Measurements from ENCODE around the gene CHCHD10. TPM values are rescaled to one million over a fixed set of nuclear protein-coding genes. Genes with fewer than 3 reads are reported as not detected.
A peak's percentile ranks its signal among the peaks of the same experiment; 100 is the strongest.

CHCHD10 gene
- total and polyA plus RNA-seq, 2 of the 8 experiments (the other 6 are each of a cell fraction or from before 2014, with no cell fraction given) = 58.3 to 94.5 TPM

GRCh38 chr22:23754220-23754919 is 13.4 kb downstream of the CHCHD10 start, which contains the start of gene VPREB3:
Gene VPREB3 (minus strand): TSS chr22:23754425. CDS start chr22:23754363, 62 bp downstream.
- Histone ChIP-seq H3K4ac (replicated peaks; ENCODE audit: insufficient read length, low read depth, low read length) (no peak within 1 kb of the TSS), H2AFZ (ENCODE audit: low read length) (no peak within 1 kb of the TSS), H3K56ac (replicated peaks; ENCODE audit: insufficient read length, low read depth, low read length) (no peak within 1 kb of the TSS), H3K4me2 (ENCODE audit: insufficient read depth in 1 of 2, low read depth in 2 of 2, low read length in 2 of 2) (no peak within 1 kb of the TSS), H2BK12ac (ENCODE audit: low read depth, low read length) (no peak within 1 kb of the TSS), H3K23me2 (ENCODE audit: low read depth, low read length) (peaks cover 13% of the 10 kb centered on the region; the same call in 1 of the 2 replicates), H2BK15ac (ENCODE audit: low read length) (0 out of 2 replicates have a peak within 1 kb of the TSS, but pooled peaks have one; percentile 81), H3K9ac (replicated peaks in 1 of 4; ENCODE audit: extremely low read depth in 1 of 4, low read depth in 3 of 4, low read length in 3 of 4) (no peak within 1 kb of the TSS), H2BK20ac (ENCODE audit: low read length) (no peak within 1 kb of the TSS), H2BK120ac (replicated peaks; ENCODE audit: low read depth, low read length) (no peak within 1 kb of the TSS), H2BK5ac (ENCODE audit: low read depth, low read length) (no peak within 1 kb of the TSS), H3K79me2 (ENCODE audit: control insufficient read depth in 1 of 2, insufficient read depth in 2 of 2, low read length in 2 of 2) (no peaks in the 10 kb centered on the region), H3K27ac (ENCODE audit: low read depth, low read length) (no peak within 1 kb of the TSS), H3K23ac (ENCODE audit: insufficient read length) (no peak within 1 kb of the TSS), H4K8ac (ENCODE audit: extremely low read depth, insufficient read depth, low read length) (peak within 1 kb of the TSS; percentile 15; the same call in 1 of the 2 replicates), H4K5ac (ENCODE audit: insufficient read length, low read depth, low read length) (no peak within 1 kb of the TSS), H3K27me3 (replicated peaks in 1 of 4; ENCODE audit: control insufficient read depth in 3 of 4, extremely low read depth in 1 of 4, insufficient read depth in 3 of 4, low read length in 3 of 4) (no peaks in the 10 kb centered on the region), H3K18ac (ENCODE audit: extremely low read depth, low read length) (no peak within 1 kb of the TSS), H3K9me3 (ENCODE audit: insufficient read depth in 2 of 2, low read depth in 1 of 2, low read length in 1 of 2) (no peaks in the 10 kb centered on the region), H3K4me3 (ENCODE audit: extremely low read depth in 1 of 4, insufficient read depth in 2 of 4, low read depth in 3 of 4, low read length in 4 of 4) (no peak within 1 kb of the TSS), H4K20me1 (replicated peaks in 1 of 2; ENCODE audit: control insufficient read depth in 1 of 2, insufficient read depth in 2 of 2, low read length in 2 of 2) (no peaks in the 10 kb centered on the region), H3K14ac (ENCODE audit: insufficient read length) (no peak within 1 kb of the TSS), H3K4me1 (replicated peaks in 1 of 4; ENCODE audit: control insufficient read depth in 3 of 4, insufficient read depth in 4 of 4, low read length in 3 of 4) (peaks cover 0 to 6% (median 2%) of the 10 kb centered on the region in 4 experiments; a peak in 4 of 7 replicates), H3K36me3 (ENCODE audit: control insufficient read depth in 2 of 4, insufficient read depth in 4 of 4, low read length in 3 of 4) (no peaks in the 10 kb centered on the region), H3K79me1 (ENCODE audit: low read depth, low read length) (no peaks in the 10 kb centered on the region), H4K91ac (replicated peaks; ENCODE audit: insufficient read length, low read length) (no peak within 1 kb of the TSS), H2AK5ac (ENCODE audit: low read depth, low read length) (no peak within 1 kb of the TSS)
- 88% methylated on average over 14 of the region's 14 CpGs; no CpG with 5 or more reads in 1 of the 2 experiments for WGBS, 2 experiments (ENCODE audit: extremely low coverage in 1 of 2, insufficient coverage in 1 of 2, insufficient read length in 1 of 2, insufficient replicate concordance in 2 of 2, low coverage in 1 of 2, low lambda C conversion rate in 2 of 2, missing lambda C conversion rate in 1 of 2)
- ChIA-PET POLR2A (ENCODE audit: partially characterized antibody) (interaction anchor here (2.3 to 5.3 kb wide), 3 partner anchors 8 to 103 kb away, joined by 5 to 22 read pairs (median 5); partner anchors contain the start of genes C22orf15, CHCHD10 and SLC2A11), CTCF (ENCODE audit: partially characterized antibody) (interaction anchor here (0.9 to 2.0 kb wide), 3 partner anchors 15 to 37 kb away, joined by 4 to 7 read pairs (median 6); no protein-coding TSS in a partner anchor)
- TF ChIP-seq JUND (IDR thresholded peaks at IDR 0.05; ENCODE audit: low read length) = no peak
- TF ChIP-seq CHD2 (IDR thresholded peaks at IDR 0.05; ENCODE audit: low read length) = no peak
- TF ChIP-seq EGR1 (IDR thresholded peaks at IDR 0.05; ENCODE audit: borderline replicate concordance, low read depth, low read length) = no peak
- TF ChIP-seq BACH1 (IDR thresholded peaks at IDR 0.05; ENCODE audit: low read length) = no peak
- TF ChIP-seq BRCA1 (IDR thresholded peaks at IDR 0.05; ENCODE audit: low read depth, low read length) = no peak
- TF ChIP-seq RNF2 (IDR thresholded peaks at IDR 0.05; ENCODE audit: borderline replicate concordance, low read depth, low read length, missing control alignments, poor library complexity, severe bottlenecking) = no peak
- no peak for TF ChIP-seq GTF2F1 (IDR thresholded peaks at IDR 0.05; ENCODE audit: borderline replicate concordance, low read depth, low read length)
- no peak for TF ChIP-seq GABPA (IDR thresholded peaks at IDR 0.05; ENCODE audit: borderline replicate concordance, insufficient read depth, low read length)
- TF ChIP-seq, protein P1, sequence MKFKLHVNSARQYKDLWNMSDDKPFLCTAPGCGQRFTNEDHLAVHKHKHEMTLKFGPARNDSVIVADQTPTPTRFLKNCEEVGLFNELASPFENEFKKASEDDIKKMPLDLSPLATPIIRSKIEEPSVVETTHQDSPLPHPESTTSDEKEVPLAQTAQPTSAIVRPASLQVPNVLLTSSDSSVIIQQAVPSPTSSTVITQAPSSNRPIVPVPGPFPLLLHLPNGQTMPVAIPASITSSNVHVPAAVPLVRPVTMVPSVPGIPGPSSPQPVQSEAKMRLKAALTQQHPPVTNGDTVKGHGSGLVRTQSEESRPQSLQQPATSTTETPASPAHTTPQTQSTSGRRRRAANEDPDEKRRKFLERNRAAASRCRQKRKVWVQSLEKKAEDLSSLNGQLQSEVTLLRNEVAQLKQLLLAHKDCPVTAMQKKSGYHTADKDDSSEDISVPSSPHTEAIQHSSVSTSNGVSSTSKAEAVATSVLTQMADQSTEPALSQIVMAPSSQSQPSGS (IDR thresholded peaks at IDR 0.05; ENCODE audit: low read length) = no peak
- DNase-seq (ENCODE audit: low read depth in 1 of 2, low spot score in 2 of 2) = peak in 1 of 2 experiments; percentile 44
- no peak for FAIRE-seq
